Mucosa of descending colon (tissue), 3 donors: ENCODE data around the gene VPS9D1. TPM values are rescaled to one million over a fixed set of nuclear protein-coding genes. Genes with fewer than 3 reads are reported as not detected.
A peak's percentile ranks its signal among the peaks of the same experiment; 100 is the strongest.

ENCODE experiments used
- ATAC-seq: fragments of 200-7000 bp; cut with Tn5 transposase; one replicate; pipeline ENCODE4 v1.9.1; 2020; ENCODE audit warnings: mild to moderate bottlenecking, moderate library complexity
- DNase-seq, 3 donors: peaks; one replicate each; pipeline ENCODE4 v3.0.0-alpha.2; 2020
- H3K36me3 ChIP-seq: fragments of 200-600 bp; one replicate; pipeline ENCODE4 v1.8.0; 2021; ENCODE audit warnings: low read depth, mild to moderate bottlenecking
- H3K4me1 ChIP-seq: fragments of 200-600 bp; one replicate; pipeline ENCODE4 v1.8.0; 2021; ENCODE audit warnings: low read depth, mild to moderate bottlenecking
- H3K4me3 ChIP-seq: fragments of 200-600 bp; one replicate; pipeline ENCODE4 v1.8.0; 2021; ENCODE audit warnings: mild to moderate bottlenecking
- H3K9me3 ChIP-seq: fragments of 200-600 bp; one replicate; pipeline ENCODE4 v1.8.0; 2021; ENCODE audit warnings: mild to moderate bottlenecking
- intact Hi-C, 2 donors: fragments of 100-400 bp; cut with DNase I in 1 of 2; cut with micrococcal nuclease in 1 of 2; formaldehyde crosslinking; loops; one replicate each; pipeline versions ENCODE4 v1.11.0 to v1.11.1; 2022; cut with DNase I, micrococcal nuclease
- total RNA-seq, 3 donors: library from RNA; stranded (reverse); fragmentation: NEBNext Ultra II Directional in 2 of 3; extraction: Animal tissue kit (Norgen Biotek cat#: 25700) in 2 of 3; gene quantifications; one replicate each; pipeline versions ENCODE4 v1.2.1 to v1.2.4, GENCODE V29; 2021 to 2023
- TF ChIP-seq, protein P1 (sequence below): fragments of 200-600 bp; IDR thresholded peaks from one replicate; pipeline ENCODE4 v1.8.0; 2022; ENCODE audit warnings: antibody characterized with exemption, mild to moderate bottlenecking
- donor health status: DM: no; HTN: no; CAD: no; lungs with moderate emphysema.
- donor health status: DM: no; HTN: no; CAD: no.
- donor health status: DM: no; HTN: yes; CAD: no.

Gene VPS9D1
- total RNA-seq, 3 donors from 2014 or later, result 15.3 to 20.6 (median 16.4) TPM

DNA sequence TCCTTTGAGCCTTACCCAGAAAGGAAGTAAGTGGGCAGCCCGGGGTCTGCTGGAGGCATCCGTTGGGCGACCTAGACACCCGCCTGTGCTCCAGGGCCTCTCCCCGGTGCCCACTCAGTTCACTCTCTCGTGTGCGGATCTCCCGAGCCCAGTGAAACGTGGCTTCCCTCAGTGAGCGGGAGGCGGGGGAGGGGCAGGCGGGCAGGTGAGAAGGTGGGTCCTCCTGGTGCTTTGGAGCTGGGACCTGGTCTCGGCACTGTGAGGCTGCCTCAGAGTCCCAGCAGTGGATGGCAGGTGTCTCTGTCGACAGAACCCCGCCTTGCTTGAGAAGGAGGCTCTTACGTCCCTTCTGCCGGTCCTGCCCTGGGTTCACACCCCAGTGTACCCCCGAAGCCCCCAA lies 8.6 kb upstream of the VPS9D1 start:
- DNase-seq (no peak), ATAC-seq (no peak)
- Histone ChIP-seq H3K4me3 (no peak overlapping the region), H3K36me3 (peaks cover 4% of the 10 kb centered on the region), H3K9me3 (no peaks in the 10 kb centered on the region), H3K4me1 (peaks cover 3% of the 10 kb centered on the region)
- TF ChIP-seq, protein P1, sequence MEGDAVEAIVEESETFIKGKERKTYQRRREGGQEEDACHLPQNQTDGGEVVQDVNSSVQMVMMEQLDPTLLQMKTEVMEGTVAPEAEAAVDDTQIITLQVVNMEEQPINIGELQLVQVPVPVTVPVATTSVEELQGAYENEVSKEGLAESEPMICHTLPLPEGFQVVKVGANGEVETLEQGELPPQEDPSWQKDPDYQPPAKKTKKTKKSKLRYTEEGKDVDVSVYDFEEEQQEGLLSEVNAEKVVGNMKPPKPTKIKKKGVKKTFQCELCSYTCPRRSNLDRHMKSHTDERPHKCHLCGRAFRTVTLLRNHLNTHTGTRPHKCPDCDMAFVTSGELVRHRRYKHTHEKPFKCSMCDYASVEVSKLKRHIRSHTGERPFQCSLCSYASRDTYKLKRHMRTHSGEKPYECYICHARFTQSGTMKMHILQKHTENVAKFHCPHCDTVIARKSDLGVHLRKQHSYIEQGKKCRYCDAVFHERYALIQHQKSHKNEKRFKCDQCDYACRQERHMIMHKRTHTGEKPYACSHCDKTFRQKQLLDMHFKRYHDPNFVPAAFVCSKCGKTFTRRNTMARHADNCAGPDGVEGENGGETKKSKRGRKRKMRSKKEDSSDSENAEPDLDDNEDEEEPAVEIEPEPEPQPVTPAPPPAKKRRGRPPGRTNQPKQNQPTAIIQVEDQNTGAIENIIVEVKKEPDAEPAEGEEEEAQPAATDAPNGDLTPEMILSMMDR, result no peak
- intact Hi-C loops, result no loop called here

DNA sequence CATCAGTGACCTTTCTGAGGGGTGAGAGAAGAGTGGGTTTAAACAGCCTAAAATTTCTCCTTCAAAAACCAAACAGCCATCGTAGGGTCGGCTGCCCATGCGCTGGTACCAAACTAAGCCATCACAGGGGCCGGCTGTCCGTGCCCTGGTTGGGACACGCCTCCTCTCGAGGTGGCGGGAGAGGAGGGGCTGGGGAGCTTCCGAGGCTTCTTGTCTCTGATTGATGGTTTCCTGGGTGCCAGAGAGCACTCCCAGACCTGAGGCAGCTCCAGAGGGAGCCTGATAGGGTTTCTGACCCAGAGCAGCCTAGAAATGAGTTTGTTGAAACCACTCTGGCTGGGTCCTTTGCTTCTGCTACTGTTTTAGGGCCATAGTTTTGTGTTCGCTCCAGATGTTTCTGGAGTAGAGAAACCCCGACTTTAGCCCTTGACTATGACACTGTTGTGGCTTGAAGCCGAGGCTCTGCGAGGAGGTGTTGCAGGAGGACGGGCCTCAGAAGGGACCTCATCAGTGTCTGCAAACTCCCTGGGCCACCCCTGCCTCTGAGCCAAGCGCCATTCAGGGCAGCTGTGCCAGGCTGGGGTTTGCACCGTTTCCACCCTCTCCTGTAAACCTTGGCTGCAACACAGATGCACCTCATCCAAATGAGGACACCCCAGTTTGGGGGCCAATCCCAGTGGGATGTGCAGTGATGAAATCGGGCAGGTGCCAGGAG lies 6.9 kb upstream of the VPS9D1 start:
- Histone ChIP-seq H3K36me3 (peaks cover 4% of the 10 kb centered on the region), H3K4me1 (peaks cover 19% of the 10 kb centered on the region), H3K9me3 (no peaks in the 10 kb centered on the region), H3K4me3 (no peak overlapping the region)
- TF ChIP-seq, protein P1, result no peak
- ATAC-seq (no peak), DNase-seq (no peak)
- intact Hi-C loops, result no loop called here

DNA sequence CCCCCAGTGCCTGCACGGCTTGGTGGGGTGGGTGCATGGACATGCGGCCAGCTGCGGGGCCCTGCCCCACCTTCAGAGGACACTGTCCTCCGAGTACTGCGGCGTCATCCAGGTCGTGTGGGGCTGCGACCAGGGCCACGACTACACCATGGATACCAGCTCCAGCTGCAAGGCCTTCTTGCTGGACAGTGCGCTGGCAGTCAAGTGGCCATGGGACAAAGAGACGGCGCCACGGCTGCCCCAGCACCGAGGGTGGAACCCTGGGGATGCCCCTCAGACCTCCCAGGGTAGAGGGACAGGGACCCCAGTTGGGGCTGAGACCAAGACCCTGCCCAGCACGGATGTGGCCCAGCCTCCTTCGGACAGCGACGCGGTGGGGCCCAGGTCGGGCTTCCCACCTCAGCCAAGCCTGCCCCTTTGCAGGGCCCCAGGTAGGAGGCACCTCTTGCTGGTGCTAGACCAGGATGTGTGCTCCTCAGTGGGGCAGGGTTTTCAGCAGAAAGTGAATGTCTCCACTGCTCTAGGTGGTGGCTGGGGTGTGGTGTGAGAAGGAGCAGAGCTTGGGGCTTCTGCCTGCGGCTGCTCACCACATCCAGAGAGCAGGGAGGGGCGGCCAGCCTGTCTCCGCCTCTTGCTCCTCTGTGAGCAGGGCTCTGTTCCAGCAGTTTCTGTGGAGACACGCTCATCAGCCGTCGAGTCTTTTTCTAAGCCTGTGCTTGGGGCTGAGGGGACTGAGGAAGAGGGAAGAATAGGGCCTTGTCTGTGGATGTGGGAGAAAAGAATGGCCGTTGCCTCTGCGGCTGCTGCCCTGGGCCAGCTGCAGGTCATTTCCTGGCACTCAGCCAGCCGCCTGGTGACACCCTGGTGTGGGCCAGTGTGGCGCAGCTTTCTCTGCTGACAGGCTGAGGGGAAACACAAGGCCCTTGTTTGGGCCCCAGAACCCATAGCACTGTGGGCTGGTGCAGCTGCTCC lies 2.9 kb upstream of the VPS9D1 start:
- DNase-seq (peak; percentile 40 to 79 (median 64)), ATAC-seq (no peak)
- Histone ChIP-seq H3K4me3 (no peak overlapping the region), H3K36me3 (no peaks in the 10 kb centered on the region), H3K4me1 (peaks cover 32% of the 10 kb centered on the region), H3K9me3 (no peaks in the 10 kb centered on the region)
- TF ChIP-seq, protein P1, result no peak
- intact Hi-C loops, result loop anchor here in 1 of 2 donors (5.0 kb wide), 1 partner anchor 39 kb away; no protein-coding TSS in a partner anchor

DNA sequence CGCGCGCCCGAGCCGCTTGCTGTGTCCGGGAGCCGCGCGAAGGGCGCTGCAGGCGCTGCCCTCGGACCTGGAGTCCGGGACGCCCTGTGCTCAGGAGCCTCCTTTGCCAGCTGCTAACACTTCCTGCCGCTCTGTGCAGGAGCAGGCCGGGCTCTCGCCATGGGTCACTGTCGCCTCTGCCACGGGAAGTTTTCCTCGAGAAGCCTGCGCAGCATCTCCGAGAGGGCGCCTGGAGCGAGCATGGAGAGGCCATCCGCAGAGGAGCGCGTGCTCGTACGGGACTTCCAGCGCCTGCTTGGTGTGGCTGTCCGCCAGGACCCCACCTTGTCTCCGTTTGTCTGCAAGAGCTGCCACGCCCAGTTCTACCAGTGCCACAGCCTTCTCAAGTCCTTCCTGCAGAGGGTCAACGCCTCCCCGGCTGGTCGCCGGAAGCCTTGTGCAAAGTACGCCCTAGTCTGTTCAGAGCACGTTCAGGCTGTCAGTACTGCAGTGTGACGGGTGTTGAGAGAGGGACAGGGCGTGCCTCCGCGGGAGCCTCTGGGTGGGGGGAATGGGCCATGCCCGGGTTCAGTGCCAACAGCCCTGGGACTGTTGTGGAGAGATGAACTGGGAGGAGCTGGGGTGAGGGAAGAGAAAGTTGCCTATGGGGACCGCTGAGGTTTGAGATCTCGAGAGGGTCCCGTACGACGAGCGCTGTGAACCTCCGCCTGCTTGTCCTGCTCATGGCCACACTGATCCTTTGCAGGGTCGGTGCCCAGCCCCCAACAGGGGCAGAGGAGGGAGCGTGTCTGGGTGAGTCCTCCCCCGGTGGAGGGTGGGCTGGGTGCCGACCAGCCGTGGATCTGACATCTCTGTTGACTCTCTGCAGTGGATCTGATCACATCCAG lies 1.9 kb upstream of the VPS9D1 start:
- TF ChIP-seq, protein P1, result no peak
- DNase-seq (peak; percentile 92 to 97 (median 94)), ATAC-seq (peak; percentile 70)
- Histone ChIP-seq H3K9me3 (no peaks in the 10 kb centered on the region), H3K36me3 (no peaks in the 10 kb centered on the region), H3K4me1 (peaks cover 32% of the 10 kb centered on the region), H3K4me3 (peak overlapping the region; percentile 60)
- intact Hi-C loops, result loop anchor here in 1 of 2 donors (5.0 kb wide), 1 partner anchor 40 kb away; no protein-coding TSS in a partner anchor
